ENCODE data around the gene ERGIC1. TPM values are rescaled to one million over a fixed set of nuclear protein-coding genes. Genes with fewer than 3 reads are reported as not detected.

The ERGIC1 gene
- total and polyA plus RNA-seq, 2 of the 13 experiments (the other 11 are each of a cell fraction or from before 2014, with no cell fraction given): 78.5 to 184 TPM

- no peak for TF ChIP-seq POLR2AphosphoS2 (IDR thresholded peaks at IDR 0.05; ENCODE audit: low read depth, low read length)
- TF ChIP-seq ZNF329 (CRISPR knock-in tag; IDR thresholded peaks at IDR 0.05; ENCODE audit: low read depth): no peak
- TF ChIP-seq STAT6 (CRISPR knock-in tag; IDR thresholded peaks at IDR 0.05; ENCODE audit: borderline replicate concordance): no peak
- no peak for TF ChIP-seq CBX2 (IDR thresholded peaks at IDR 0.05; ENCODE audit: low read depth, low read length)
- no peak for TF ChIP-seq CBX2 (CRISPR knock-in tag; IDR thresholded peaks at IDR 0.05; ENCODE audit: low read depth)
- TF ChIP-seq CENPX (CRISPR knock-in tag; IDR thresholded peaks at IDR 0.05): no peak
- TF ChIP-seq SAP130 (CRISPR knock-in tag; IDR thresholded peaks at IDR 0.05; ENCODE audit: low read depth): peak; percentile 20; the same call in 1 of the 2 replicates
- no peak for TF ChIP-seq IRF9 (CRISPR knock-in tag; IDR thresholded peaks at IDR 0.05; ENCODE audit: borderline replicate concordance)
- no peak for TF ChIP-seq SOX6 (IDR thresholded peaks at IDR 0.05)
- peak; percentile 33 for TF ChIP-seq SOX6 (CRISPR knock-in tag; IDR thresholded peaks at IDR 0.05)
- TF ChIP-seq SOX5 (CRISPR knock-in tag; IDR thresholded peaks at IDR 0.05; ENCODE audit: borderline replicate concordance): 0 out of 2 replicates have a peak, but pooled peaks have one; percentile 2
- TF ChIP-seq ZKSCAN8 (CRISPR knock-in tag; IDR thresholded peaks at IDR 0.05; ENCODE audit: borderline replicate concordance): no peak
- TF ChIP-seq ZNF292 (CRISPR knock-in tag; IDR thresholded peaks at IDR 0.05; ENCODE audit: borderline replicate concordance, low read depth): no peak
These were observed 16.4 kb upstream of the ERGIC1 start (continued) for GRCh38 chr5:172817664-172818063.
